8988T (cell line): ENCODE data around the gene MCAT.

Experiments used
- DNase-seq: peaks from one replicate; pipeline ENCODE4 v3.0.0; 2011

MCAT gene

GRCh38 chr22:43088627-43088983 is 54.6 kb downstream of the MCAT start:
- DNase-seq: no peak

DNA sequence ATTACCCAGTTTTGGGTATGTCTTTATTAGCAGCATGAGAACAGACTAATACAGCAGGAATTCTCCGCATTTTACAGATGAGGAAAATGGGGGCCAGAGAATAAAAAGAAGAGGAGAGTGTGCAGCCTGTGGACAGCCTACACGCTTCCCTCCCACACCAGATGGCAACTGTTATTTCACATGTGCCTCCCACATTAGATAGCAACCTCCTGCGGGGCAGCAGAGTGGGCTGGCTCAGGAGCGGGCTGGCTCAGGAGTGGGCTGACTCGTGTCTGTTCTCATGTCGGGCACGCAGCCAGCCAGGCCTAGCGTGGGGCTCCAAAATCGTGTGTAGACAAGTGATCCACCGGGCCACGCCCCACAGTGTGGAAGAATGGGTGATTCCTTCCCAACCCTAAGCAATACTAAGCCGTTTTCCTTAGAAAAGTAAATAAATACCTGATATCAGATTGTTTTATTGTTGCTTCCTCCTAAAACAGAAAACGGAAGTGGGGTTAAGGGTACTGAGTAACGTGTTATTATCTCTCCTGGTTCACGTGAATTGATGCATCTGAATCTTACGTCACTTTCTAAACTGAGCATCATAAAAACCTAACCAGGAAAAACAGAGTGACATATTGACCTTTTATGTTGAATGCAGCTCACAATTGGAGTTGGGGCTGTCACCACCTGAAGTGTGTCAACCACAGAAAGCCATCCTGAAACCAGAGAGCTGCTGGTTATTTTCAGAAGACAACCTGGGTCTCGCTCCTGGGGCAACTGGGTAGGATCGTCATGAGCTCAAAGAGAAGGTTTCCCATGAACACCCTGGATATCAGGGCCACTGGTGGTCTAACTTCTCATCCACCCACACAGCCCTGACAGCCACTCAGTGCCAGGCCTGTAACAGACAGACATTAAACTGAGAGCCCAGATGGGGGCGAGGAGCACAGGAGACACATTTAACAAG is 57.3 kb downstream of the MCAT start:
- no peak for DNase-seq
